ENCODE results near the gene MAK.
"Not testable (repeated sequence)": the region's sequence is repeated elsewhere in the genome, so short reads cannot be mapped to it uniquely, and the experiment has no call there.

Gene MAK

GRCh38 chr6:10837995-10838793 is at the start of gene MAK:
TSS of gene MAK (minus strand) at chr6:10838539. CDS start at chr6:10830648, 7,891 bp downstream.
- no peak for TF ChIP-seq CTCF (IDR thresholded peaks at IDR 0.05; ENCODE audit: low read depth, low read length, missing control alignments)
- peak within 1 kb of the TSS; percentile 64 for H3K4me3 ChIP-seq (ENCODE audit: low read depth, low read length)
- peak; percentile 57 for DNase-seq (ENCODE audit: low read depth)

GRCh38 chr6:10886691-10887502 is 48.6 kb upstream of the MAK start, which contains the start of gene SYCP2L:
TSS of gene SYCP2L (plus strand) at chr6:10887052. CDS start at chr6:10887127, 75 bp downstream.
- DNase-seq (ENCODE audit: low read depth) = no peak
- peak; percentile 16 for TF ChIP-seq CTCF (IDR thresholded peaks at IDR 0.05; ENCODE audit: low read depth, low read length, missing control alignments)
- no peak within 1 kb of the TSS for H3K4me3 ChIP-seq (ENCODE audit: low read depth, low read length)

- not testable (repeated sequence) for H3K4me3 ChIP-seq (ENCODE audit: low read depth, low read length); DNase-seq (ENCODE audit: low read depth)
Observed at GRCh38 chr6:10886365-10886690, 48.0 kb upstream of the MAK start.

- H3K4me3 ChIP-seq (ENCODE audit: low read depth, low read length) = no peak overlapping the region
Observed at GRCh38 chr6:10884245-10884972, 46.1 kb upstream of the MAK start.

GRCh38 chr6:10883312-10884244 is 45.2 kb upstream of the MAK start:
- DNase-seq (ENCODE audit: low read depth) = no peak
- no peak for TF ChIP-seq CTCF (IDR thresholded peaks at IDR 0.05; ENCODE audit: low read depth, low read length, missing control alignments)
- H3K4me3 ChIP-seq (ENCODE audit: low read depth, low read length) = no peak overlapping the region

More at GRCh38 chr6:10884245-10884972, 46.1 kb upstream of the MAK start:
- TF ChIP-seq CTCF (IDR thresholded peaks at IDR 0.05; ENCODE audit: low read depth, low read length, missing control alignments) = no peak
- DNase-seq (ENCODE audit: low read depth) = no peak

GRCh38 chr6:10882657-10883171 is 44.4 kb upstream of the MAK start:
- no peak for TF ChIP-seq CTCF (IDR thresholded peaks at IDR 0.05; ENCODE audit: low read depth, low read length, missing control alignments)
- no peak for DNase-seq (ENCODE audit: low read depth)
- no peak overlapping the region for H3K4me3 ChIP-seq (ENCODE audit: low read depth, low read length)

- not testable (repeated sequence) for H3K4me3 ChIP-seq (ENCODE audit: low read depth, low read length)
Observed at GRCh38 chr6:10882253-10882630, 43.9 kb upstream of the MAK start.

More at GRCh38 chr6:10882253-10882630, 43.9 kb upstream of the MAK start:
- not testable (repeated sequence) for DNase-seq (ENCODE audit: low read depth)
